WTC11 (cell line): ENCODE data around the gene RIPOR2. TPM values are rescaled to one million over a fixed set of nuclear protein-coding genes. Genes with fewer than 3 reads are reported as not detected.
"Not testable (repeated sequence)": the region's sequence is repeated elsewhere in the genome, so short reads cannot be mapped to it uniquely, and the experiment has no call there.

Experiments
- ATAC-seq: fragments of 200-7000 bp; cut with Tn5 transposase; 2 replicates; pipeline ENCODE4 v1.10.0; 2021; ENCODE audit warnings: mild to moderate bottlenecking, moderate library complexity
- CTCF ChIA-PET: fragments of 300-600 bp; sonication (Branson Sonifier 250); formaldehyde crosslinking; loops from one replicate; lab custom pipeline; 2021; ENCODE audit warnings: antibody characterized with exemption; lab: Charles Lee
- POLR2A ChIA-PET: fragments of 350-600 bp; sonication (Branson Sonifier 250); formaldehyde crosslinking; loops from one replicate; lab custom pipeline; 2021; ENCODE audit warnings: antibody characterized with exemption; lab: Charles Lee
- DNase-seq: peaks from one replicate; pipeline ENCODE4 v3.0.0; 2021; ENCODE audit warnings: low spot score
- H3K27ac Mint-ChIP-seq: 2 replicates; pipeline ENCODE4 v1.8.0; 2021; ENCODE audit warnings: mixed read lengths
- H3K27me3 Mint-ChIP-seq: 2 replicates; pipeline ENCODE4 v1.8.0; 2021; ENCODE audit warnings: low read depth, mild to moderate bottlenecking, moderate library complexity, mixed read lengths
- H3K36me3 Mint-ChIP-seq: 2 replicates; pipeline ENCODE4 v1.8.0; 2021; ENCODE audit warnings: mixed read lengths
- H3K4me1 Mint-ChIP-seq: 2 replicates; pipeline ENCODE4 v1.8.0; 2022; ENCODE audit warnings: mixed read lengths
- H3K4me3 Mint-ChIP-seq: 2 replicates; pipeline ENCODE4 v1.8.0; 2021; ENCODE audit warnings: mild to moderate bottlenecking, moderate library complexity, mixed read lengths
- H3K9me3 Mint-ChIP-seq: 2 replicates; pipeline ENCODE4 v1.8.0; 2021; ENCODE audit warnings: mixed read lengths
- ATF1 ChIP-seq: sonication (generic); formaldehyde crosslinking; IDR thresholded peaks from 2 replicates; pipeline ENCODE4 v1.8.1; 2023; ENCODE audit warnings: mild to moderate bottlenecking, moderate library complexity, missing genetic modification reagents
- ELF4 ChIP-seq: sonication (generic); formaldehyde crosslinking; IDR thresholded peaks from 2 replicates; pipeline ENCODE4 v1.8.1; 2022; ENCODE audit warnings: low read depth, mild to moderate bottlenecking, moderate library complexity, missing genetic modification reagents
- EMX1 ChIP-seq: fragments of 250-450 bp; sonication (Bioruptor Pico); IDR thresholded peaks from 2 replicates; pipeline ENCODE4 v1.8.0; 2021; ENCODE audit warnings: mild to moderate bottlenecking
- MYBL2 ChIP-seq: sonication (generic); formaldehyde crosslinking; IDR thresholded peaks from 2 replicates; pipeline ENCODE4 v1.8.1; 2023; ENCODE audit warnings: mild to moderate bottlenecking, moderate library complexity, missing genetic modification reagents
- NFATC4 ChIP-seq: fragments of 250-450 bp; sonication (Bioruptor Pico); IDR thresholded peaks from 2 replicates; pipeline ENCODE4 v1.9.0; 2021; ENCODE audit warnings: mild to moderate bottlenecking
- NFYB ChIP-seq: sonication (generic); formaldehyde crosslinking; conservative IDR thresholded peaks from 2 replicates; pipeline ENCODE4 v1.8.0; 2022; ENCODE audit warnings: low read depth, missing genetic modification reagents
- NR3C1 ChIP-seq: sonication (generic); formaldehyde crosslinking; conservative IDR thresholded peaks from 2 replicates; pipeline ENCODE4 v1.8.1; 2023; ENCODE audit warnings: low read depth, mild to moderate bottlenecking, missing genetic modification reagents
- PRRX2 ChIP-seq: fragments of 250-450 bp; sonication (Bioruptor Pico); IDR thresholded peaks from 2 replicates; pipeline ENCODE4 v1.8.0; 2021; ENCODE audit warnings: mild to moderate bottlenecking
- RORB ChIP-seq: fragments of 250-450 bp; sonication (Bioruptor Pico); IDR thresholded peaks from 2 replicates; pipeline ENCODE4 v1.9.0; 2021; ENCODE audit warnings: mild to moderate bottlenecking
- TCF7 ChIP-seq: sonication (generic); formaldehyde crosslinking; IDR thresholded peaks from 2 replicates; pipeline ENCODE4 v1.8.0; 2022; ENCODE audit warnings: mild to moderate bottlenecking, low read depth, missing genetic modification reagents, moderate library complexity
- TEAD1 ChIP-seq: sonication (generic); formaldehyde crosslinking; IDR thresholded peaks from 2 replicates; pipeline ENCODE4 v1.8.0; 2022; ENCODE audit warnings: mild to moderate bottlenecking, missing genetic modification reagents
- TEAD4 ChIP-seq: sonication (generic); formaldehyde crosslinking; IDR thresholded peaks from 2 replicates; pipeline ENCODE4 v1.8.0; 2022; ENCODE audit warnings: mild to moderate bottlenecking, missing genetic modification reagents
- ZNF138 ChIP-seq: sonication (generic); formaldehyde crosslinking; conservative IDR thresholded peaks from 2 replicates; pipeline ENCODE4 v1.8.1; 2022; ENCODE audit warnings: mild to moderate bottlenecking, moderate library complexity, missing genetic modification reagents
- ZNF219 ChIP-seq: sonication (generic); formaldehyde crosslinking; IDR thresholded peaks from 2 replicates; pipeline ENCODE4 v1.8.0; 2023; ENCODE audit warnings: missing genetic modification reagents, mild to moderate bottlenecking, borderline replicate concordance
- ZNF263 ChIP-seq: sonication (generic); formaldehyde crosslinking; IDR thresholded peaks from 2 replicates; pipeline ENCODE4 v1.8.1; 2022; ENCODE audit warnings: low read depth, mild to moderate bottlenecking, moderate library complexity, missing genetic modification reagents
- ZNF423 ChIP-seq: fragments of 250-450 bp; sonication (Bioruptor Pico); IDR thresholded peaks from 2 replicates; pipeline ENCODE4 v2.1.2; 2022; ENCODE audit warnings: mild to moderate bottlenecking, moderate library complexity
- total RNA-seq: library from RNA; stranded (reverse); gene quantifications from 3 replicates; pipeline ENCODE4 v1.2.3, GENCODE V29; 2021
- TF ChIP-seq, protein P1 (sequence below): fragments of 250-450 bp; sonication (Bioruptor Pico); IDR thresholded peaks from 2 replicates; pipeline ENCODE4 v1.9.0; 2021; ENCODE audit warnings: moderate library complexity, mild to moderate bottlenecking, inconsistent platforms, borderline replicate concordance
- TF ChIP-seq, protein P2 (sequence below): sonication (generic); formaldehyde crosslinking; IDR thresholded peaks from 2 replicates; pipeline ENCODE4 v1.8.1; 2022; ENCODE audit warnings: low read depth, mild to moderate bottlenecking, moderate library complexity, missing genetic modification reagents, borderline replicate concordance
- TF ChIP-seq, protein P3 (sequence below): sonication (generic); formaldehyde crosslinking; IDR thresholded peaks from 2 replicates; pipeline ENCODE4 v1.8.0; 2022; ENCODE audit warnings: mild to moderate bottlenecking, missing genetic modification reagents
- TF ChIP-seq, protein P4 (sequence below): sonication (generic); formaldehyde crosslinking; IDR thresholded peaks from 2 replicates; pipeline ENCODE4 v1.8.0; 2023; ENCODE audit warnings: mild to moderate bottlenecking, missing genetic modification reagents
- TF ChIP-seq, protein P5 (sequence below): fragments of 200-600 bp; IDR thresholded peaks from 2 replicates; pipeline ENCODE4 v1.8.0; 2022; ENCODE audit warnings: antibody characterized with exemption

Gene RIPOR2
- total RNA-seq, 1 experiment from 2014 or later, result 13.5 TPM

DNA sequence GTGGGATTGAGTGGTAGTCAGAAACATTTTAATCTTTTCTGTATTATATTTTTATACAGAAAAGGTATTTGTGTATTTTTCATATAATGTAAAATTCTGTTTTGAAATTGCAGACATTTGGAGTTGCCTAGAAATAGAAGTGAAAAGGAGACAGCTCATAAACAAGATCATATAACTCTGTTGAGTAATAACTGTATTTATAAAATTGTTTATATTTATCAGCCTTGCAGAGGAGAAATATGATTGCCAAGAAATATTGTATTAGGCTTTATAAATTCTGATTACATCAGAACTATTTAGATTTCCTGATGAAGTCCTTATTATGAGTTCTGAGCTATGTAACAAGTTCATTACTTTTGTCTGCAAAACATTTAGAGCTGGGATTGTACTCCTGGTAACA lies 55.3 kb downstream of the RIPOR2 start (continued):
- TF ChIP-seq, protein P1, sequence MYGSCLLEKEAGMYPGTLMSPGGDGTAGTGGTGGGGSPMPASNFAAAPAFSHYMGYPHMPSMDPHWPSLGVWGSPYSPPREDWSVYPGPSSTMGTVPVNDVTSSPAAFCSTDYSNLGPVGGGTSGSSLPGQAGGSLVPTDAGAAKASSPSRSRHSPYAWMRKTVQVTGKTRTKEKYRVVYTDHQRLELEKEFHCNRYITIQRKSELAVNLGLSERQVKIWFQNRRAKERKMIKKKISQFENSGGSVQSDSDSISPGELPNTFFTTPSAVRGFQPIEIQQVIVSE (CRISPR knock-in tag), result no peak
- TF ChIP-seq, protein P2, sequence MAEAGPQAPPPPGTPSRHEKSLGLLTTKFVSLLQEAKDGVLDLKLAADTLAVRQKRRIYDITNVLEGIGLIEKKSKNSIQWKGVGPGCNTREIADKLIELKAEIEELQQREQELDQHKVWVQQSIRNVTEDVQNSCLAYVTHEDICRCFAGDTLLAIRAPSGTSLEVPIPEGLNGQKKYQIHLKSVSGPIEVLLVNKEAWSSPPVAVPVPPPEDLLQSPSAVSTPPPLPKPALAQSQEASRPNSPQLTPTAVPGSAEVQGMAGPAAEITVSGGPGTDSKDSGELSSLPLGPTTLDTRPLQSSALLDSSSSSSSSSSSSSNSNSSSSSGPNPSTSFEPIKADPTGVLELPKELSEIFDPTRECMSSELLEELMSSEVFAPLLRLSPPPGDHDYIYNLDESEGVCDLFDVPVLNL, result no peak
- TF ChIP-seq TEAD4 (CRISPR knock-in tag), result no peak

DNA sequence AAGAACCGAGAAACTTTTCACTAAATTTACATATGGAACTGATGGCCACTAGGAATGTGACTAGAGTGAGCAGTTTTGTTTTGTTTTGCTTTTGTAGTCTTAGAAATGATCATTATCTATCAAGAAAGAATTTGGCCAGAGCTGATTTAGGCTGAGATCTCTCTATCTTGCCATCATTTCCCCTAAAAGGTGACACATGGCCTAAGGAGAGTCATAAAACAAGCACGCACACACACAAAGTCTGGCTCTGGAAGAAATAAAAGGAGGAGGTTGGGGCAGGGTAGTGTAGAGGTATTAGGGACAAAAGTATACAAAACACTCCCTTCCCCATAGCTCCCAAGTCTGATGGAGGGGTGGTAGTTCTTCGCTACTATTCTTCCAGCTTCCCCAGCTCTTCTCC lies 56.4 kb downstream of the RIPOR2 start:
- H3K4me3 Mint-ChIP-seq, result no peak overlapping the region
- no peaks in the 10 kb centered on the region for H3K9me3 Mint-ChIP-seq
- H3K27me3 Mint-ChIP-seq, result no peaks in the 10 kb centered on the region
- peaks cover 69% of the 10 kb centered on the region for H3K4me1 Mint-ChIP-seq
- CTCF ChIA-PET, result interaction anchor here (0.9 to 1.7 kb wide), 5 partner anchors 9 to 139 kb away, joined by 3 to 8 read pairs (median 5); no protein-coding TSS in a partner anchor
- no peak for DNase-seq
- POLR2A ChIA-PET, result no interaction called here
- H3K36me3 Mint-ChIP-seq, result 0 out of 2 replicates have a peak, but pooled peaks cover 2% of the 10 kb centered on the region
- peak overlapping the region; percentile 77 for H3K27ac Mint-ChIP-seq
- TF ChIP-seq ZNF219 (CRISPR knock-in tag), result no peak
- TF ChIP-seq NFYB (CRISPR knock-in tag), result no peak
- TF ChIP-seq NR3C1 (CRISPR knock-in tag), result no peak
- no peak for TF ChIP-seq ZNF263 (CRISPR knock-in tag)
- no peak for TF ChIP-seq MYBL2 (CRISPR knock-in tag)
- TF ChIP-seq ZNF423, result no peak
- TF ChIP-seq NFATC4 (CRISPR knock-in tag), result no peak
- TF ChIP-seq, protein P3, sequence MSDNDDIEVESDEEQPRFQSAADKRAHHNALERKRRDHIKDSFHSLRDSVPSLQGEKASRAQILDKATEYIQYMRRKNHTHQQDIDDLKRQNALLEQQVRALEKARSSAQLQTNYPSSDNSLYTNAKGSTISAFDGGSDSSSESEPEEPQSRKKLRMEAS (CRISPR knock-in tag), result no peak
- no peak for TF ChIP-seq PRRX2 (CRISPR knock-in tag)
- TF ChIP-seq TEAD1 (CRISPR knock-in tag), result no peak
- TF ChIP-seq RORB (CRISPR knock-in tag), result no peak
- no peak for TF ChIP-seq ZNF138
- TF ChIP-seq EMX1, result no peak
- TF ChIP-seq, protein P4, sequence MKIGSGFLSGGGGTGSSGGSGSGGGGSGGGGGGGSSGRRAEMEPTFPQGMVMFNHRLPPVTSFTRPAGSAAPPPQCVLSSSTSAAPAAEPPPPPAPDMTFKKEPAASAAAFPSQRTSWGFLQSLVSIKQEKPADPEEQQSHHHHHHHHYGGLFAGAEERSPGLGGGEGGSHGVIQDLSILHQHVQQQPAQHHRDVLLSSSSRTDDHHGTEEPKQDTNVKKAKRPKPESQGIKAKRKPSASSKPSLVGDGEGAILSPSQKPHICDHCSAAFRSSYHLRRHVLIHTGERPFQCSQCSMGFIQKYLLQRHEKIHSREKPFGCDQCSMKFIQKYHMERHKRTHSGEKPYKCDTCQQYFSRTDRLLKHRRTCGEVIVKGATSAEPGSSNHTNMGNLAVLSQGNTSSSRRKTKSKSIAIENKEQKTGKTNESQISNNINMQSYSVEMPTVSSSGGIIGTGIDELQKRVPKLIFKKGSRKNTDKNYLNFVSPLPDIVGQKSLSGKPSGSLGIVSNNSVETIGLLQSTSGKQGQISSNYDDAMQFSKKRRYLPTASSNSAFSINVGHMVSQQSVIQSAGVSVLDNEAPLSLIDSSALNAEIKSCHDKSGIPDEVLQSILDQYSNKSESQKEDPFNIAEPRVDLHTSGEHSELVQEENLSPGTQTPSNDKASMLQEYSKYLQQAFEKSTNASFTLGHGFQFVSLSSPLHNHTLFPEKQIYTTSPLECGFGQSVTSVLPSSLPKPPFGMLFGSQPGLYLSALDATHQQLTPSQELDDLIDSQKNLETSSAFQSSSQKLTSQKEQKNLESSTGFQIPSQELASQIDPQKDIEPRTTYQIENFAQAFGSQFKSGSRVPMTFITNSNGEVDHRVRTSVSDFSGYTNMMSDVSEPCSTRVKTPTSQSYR (CRISPR knock-in tag), result no peak
- TF ChIP-seq ATF1 (CRISPR knock-in tag), result no peak
- TF ChIP-seq, protein P2, result no peak
- TF ChIP-seq, protein P5, sequence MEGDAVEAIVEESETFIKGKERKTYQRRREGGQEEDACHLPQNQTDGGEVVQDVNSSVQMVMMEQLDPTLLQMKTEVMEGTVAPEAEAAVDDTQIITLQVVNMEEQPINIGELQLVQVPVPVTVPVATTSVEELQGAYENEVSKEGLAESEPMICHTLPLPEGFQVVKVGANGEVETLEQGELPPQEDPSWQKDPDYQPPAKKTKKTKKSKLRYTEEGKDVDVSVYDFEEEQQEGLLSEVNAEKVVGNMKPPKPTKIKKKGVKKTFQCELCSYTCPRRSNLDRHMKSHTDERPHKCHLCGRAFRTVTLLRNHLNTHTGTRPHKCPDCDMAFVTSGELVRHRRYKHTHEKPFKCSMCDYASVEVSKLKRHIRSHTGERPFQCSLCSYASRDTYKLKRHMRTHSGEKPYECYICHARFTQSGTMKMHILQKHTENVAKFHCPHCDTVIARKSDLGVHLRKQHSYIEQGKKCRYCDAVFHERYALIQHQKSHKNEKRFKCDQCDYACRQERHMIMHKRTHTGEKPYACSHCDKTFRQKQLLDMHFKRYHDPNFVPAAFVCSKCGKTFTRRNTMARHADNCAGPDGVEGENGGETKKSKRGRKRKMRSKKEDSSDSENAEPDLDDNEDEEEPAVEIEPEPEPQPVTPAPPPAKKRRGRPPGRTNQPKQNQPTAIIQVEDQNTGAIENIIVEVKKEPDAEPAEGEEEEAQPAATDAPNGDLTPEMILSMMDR, result no peak
- TF ChIP-seq ELF4 (CRISPR knock-in tag), result no peak
- no peak for TF ChIP-seq TCF7 (CRISPR knock-in tag)
- ATAC-seq, result no peak

DNA sequence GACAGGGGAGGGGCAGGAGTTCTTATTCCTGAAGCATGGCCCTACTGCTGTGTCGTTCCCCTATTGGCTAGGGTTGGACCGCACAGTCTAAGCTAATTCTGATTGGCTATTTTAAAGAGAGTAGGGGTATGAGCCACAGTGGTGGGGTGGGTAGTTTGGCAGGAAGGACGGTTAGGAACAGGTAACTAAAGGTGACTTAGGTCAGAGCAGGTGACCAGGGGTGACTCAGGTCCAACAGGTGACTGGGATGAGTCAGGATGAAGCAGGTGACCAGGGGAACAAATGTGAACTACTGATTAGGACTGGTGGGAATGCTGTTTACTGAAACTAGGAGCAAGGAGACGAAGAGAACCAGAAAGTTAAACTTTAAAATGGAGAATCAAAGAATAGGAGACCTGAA lies 58.0 kb downstream of the RIPOR2 start:
- not testable (repeated sequence) for H3K9me3 Mint-ChIP-seq, H3K4me3 Mint-ChIP-seq, H3K27me3 Mint-ChIP-seq, ATAC-seq, DNase-seq
- Mint-ChIP-seq H3K4me1 (peaks cover 66% of the 10 kb centered on the region), H3K36me3 (peaks cover 11% of the 10 kb centered on the region), H3K27ac (peak overlapping the region; percentile 92)
- CTCF ChIA-PET, result interaction anchor here (1.3 to 4.0 kb wide), 5 partner anchors 11 to 140 kb away, joined by 4 to 23 read pairs (median 8); no protein-coding TSS in a partner anchor
- POLR2A ChIA-PET, result interaction anchor here (1.2 kb wide), 1 partner anchor 11 kb away, joined by 4 read pairs; no protein-coding TSS in a partner anchor
